ENCODE results near the gene JUNB.

Gene JUNB

GRCh38 chr19:12840091-12841079 is 49.1 kb downstream of the JUNB start:
- TF ChIP-seq CTCF (IDR thresholded peaks at IDR 0.05; ENCODE audit: extremely low read depth, insufficient read depth, missing control alignments): no peak
- DNase-seq (ENCODE audit: low spot score): peak; percentile 81
- in situ Hi-C loops (cut with MboI; ENCODE audit: low pct_unique_long_range_greater_than_20kb, low sequenced_read_pairs, unreplicated experiment): loop anchor here (10.0 kb wide), 1 partner anchor 76 kb away; no protein-coding TSS in a partner anchor

GRCh38 chr19:12841094-12841493 is 49.8 kb downstream of the JUNB start:
- peak; percentile 63 for DNase-seq (ENCODE audit: low spot score)
- no peak for TF ChIP-seq CTCF (IDR thresholded peaks at IDR 0.05; ENCODE audit: extremely low read depth, insufficient read depth, missing control alignments)
- in situ Hi-C loops (cut with MboI; ENCODE audit: low pct_unique_long_range_greater_than_20kb, low sequenced_read_pairs, unreplicated experiment): loop anchor here (10.0 kb wide), 1 partner anchor 76 kb away; no protein-coding TSS in a partner anchor

- no peak for DNase-seq (ENCODE audit: low spot score)
- in situ Hi-C loops (cut with MboI; ENCODE audit: low pct_unique_long_range_greater_than_20kb, low sequenced_read_pairs, unreplicated experiment): loop anchor here (10.0 kb wide), 1 partner anchor 78 kb away; no protein-coding TSS in a partner anchor
- TF ChIP-seq CTCF (IDR thresholded peaks at IDR 0.05; ENCODE audit: extremely low read depth, insufficient read depth, missing control alignments): no peak
Measured at GRCh38 chr19:12842511-12842910, 51.2 kb downstream of the JUNB start.
